ENCODE results near the gene ASB7.

- no peak for TF ChIP-seq ZNF138 (CRISPR knock-in tag; conservative IDR thresholded peaks at IDR 0.05)
- TF ChIP-seq, protein P1, sequence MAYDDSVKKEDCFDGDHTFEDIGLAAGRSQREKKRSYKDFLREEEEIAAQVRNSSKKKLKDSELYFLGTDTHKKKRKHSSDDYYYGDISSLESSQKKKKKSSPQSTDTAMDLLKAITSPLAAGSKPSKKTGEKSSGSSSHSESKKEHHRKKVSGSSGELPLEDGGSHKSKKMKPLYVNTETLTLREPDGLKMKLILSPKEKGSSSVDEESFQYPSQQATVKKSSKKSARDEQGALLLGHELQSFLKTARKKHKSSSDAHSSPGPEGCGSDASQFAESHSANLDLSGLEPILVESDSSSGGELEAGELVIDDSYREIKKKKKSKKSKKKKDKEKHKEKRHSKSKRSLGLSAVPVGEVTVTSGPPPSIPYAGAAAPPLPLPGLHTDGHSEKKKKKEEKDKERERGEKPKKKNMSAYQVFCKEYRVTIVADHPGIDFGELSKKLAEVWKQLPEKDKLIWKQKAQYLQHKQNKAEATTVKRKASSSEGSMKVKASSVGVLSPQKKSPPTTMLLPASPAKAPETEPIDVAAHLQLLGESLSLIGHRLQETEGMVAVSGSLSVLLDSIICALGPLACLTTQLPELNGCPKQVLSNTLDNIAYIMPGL (CRISPR knock-in tag; IDR thresholded peaks at IDR 0.05), result no peak
- TF ChIP-seq ELF4 (CRISPR knock-in tag; IDR thresholded peaks at IDR 0.05; ENCODE audit: low read depth), result no peak
- no peak for TF ChIP-seq MAX (CRISPR knock-in tag; IDR thresholded peaks at IDR 0.05)
- TF ChIP-seq CTCF (IDR thresholded peaks at IDR 0.05), result no peak
- TF ChIP-seq SP1 (CRISPR knock-in tag; conservative IDR thresholded peaks at IDR 0.05), result no peak
- TF ChIP-seq, protein P2, sequence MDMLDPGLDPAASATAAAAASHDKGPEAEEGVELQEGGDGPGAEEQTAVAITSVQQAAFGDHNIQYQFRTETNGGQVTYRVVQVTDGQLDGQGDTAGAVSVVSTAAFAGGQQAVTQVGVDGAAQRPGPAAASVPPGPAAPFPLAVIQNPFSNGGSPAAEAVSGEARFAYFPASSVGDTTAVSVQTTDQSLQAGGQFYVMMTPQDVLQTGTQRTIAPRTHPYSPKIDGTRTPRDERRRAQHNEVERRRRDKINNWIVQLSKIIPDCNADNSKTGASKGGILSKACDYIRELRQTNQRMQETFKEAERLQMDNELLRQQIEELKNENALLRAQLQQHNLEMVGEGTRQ (CRISPR knock-in tag; IDR thresholded peaks at IDR 0.05), result no peak
- no peak for TF ChIP-seq ZBTB43 (CRISPR knock-in tag; IDR thresholded peaks at IDR 0.05)
- no peak for TF ChIP-seq CREB1 (CRISPR knock-in tag; IDR thresholded peaks at IDR 0.05)
These were observed 43.6 kb upstream of the ASB7 start for GRCh38 chr15:100558771-100559254.

Measured in WTC11 (cell line).